ENCODE results near the gene UTS2R. TPM values are rescaled to one million over a fixed set of nuclear protein-coding genes. Genes with fewer than 3 reads are reported as not detected.
"Not testable (repeated sequence)": the region's sequence is repeated elsewhere in the genome, so short reads cannot be mapped to it uniquely, and the experiment has no call there.

UTS2R gene
- total RNA-seq, 1 donor from 2014 or later, result not detected

- H3K4me3 Mint-ChIP-seq (ENCODE audit: low read depth), result no peak overlapping the region
- intact Hi-C loops (cut with micrococcal nuclease), result no loop called here
- peaks cover 21% of the 10 kb centered on the region for H3K36me3 Mint-ChIP-seq (ENCODE audit: low read depth)
- no peaks in the 10 kb centered on the region for H3K27me3 Mint-ChIP-seq (ENCODE audit: low read depth)
- H3K9me3 Mint-ChIP-seq, result no peaks in the 10 kb centered on the region
- H3K4me1 Mint-ChIP-seq (ENCODE audit: low read depth), result peaks cover 8% of the 10 kb centered on the region
- no peak for DNase-seq (ENCODE audit: low spot score)
- H3K27ac Mint-ChIP-seq, result no peak overlapping the region
These were observed 36.8 kb downstream of the UTS2R start for GRCh38 chr17:82408288-82408937.

- H3K4me1 Mint-ChIP-seq (ENCODE audit: low read depth), result peaks cover 8% of the 10 kb centered on the region
- no peak overlapping the region for H3K4me3 Mint-ChIP-seq (ENCODE audit: low read depth)
- H3K36me3 Mint-ChIP-seq (ENCODE audit: low read depth), result peaks cover 16% of the 10 kb centered on the region
- intact Hi-C loops (cut with micrococcal nuclease), result no loop called here
- H3K9me3 Mint-ChIP-seq, result no peaks in the 10 kb centered on the region
- no peaks in the 10 kb centered on the region for H3K27me3 Mint-ChIP-seq (ENCODE audit: low read depth)
- no peak overlapping the region for H3K27ac Mint-ChIP-seq
- no peak for DNase-seq (ENCODE audit: low spot score)
These were observed 37.4 kb downstream of the UTS2R start for GRCh38 chr17:82408938-82409318.

DNA sequence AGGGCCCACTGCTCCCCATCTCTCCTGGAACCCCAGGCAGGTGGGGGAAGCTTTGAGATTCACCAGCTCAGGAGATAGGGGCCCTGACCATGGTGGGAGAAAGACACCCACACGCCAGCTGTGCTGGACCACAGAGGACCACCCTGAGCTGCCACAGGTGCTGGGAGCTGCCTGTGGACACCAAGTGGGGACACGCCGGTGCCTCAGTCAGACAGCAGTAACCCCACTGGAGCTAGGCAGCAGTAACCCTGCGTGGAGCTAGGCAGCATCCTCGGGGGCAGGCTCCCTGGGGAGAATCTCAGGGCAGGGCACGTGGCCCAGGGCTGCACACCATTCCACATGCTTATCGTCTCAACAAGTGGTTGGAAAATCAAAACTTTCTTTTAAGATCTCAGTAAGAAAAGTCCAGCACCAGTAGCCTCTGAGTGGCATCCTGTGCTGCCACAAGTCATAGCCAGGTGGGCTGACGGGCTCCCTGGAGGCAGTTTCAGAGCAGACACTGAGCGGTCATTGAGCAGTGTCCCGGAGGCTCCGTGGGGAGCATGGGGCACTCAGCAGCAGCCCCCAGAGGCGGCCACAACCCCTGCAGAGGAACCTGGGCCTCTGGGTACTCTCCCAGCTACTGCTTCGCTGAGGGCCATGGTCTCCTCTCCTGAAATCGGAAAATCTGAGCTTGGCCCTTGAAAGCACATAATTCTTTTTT is 38.6 kb downstream of the UTS2R start:
- peaks cover 15% of the 10 kb centered on the region for H3K4me1 Mint-ChIP-seq (ENCODE audit: low read depth)
- H3K4me3 Mint-ChIP-seq (ENCODE audit: low read depth), result no peak overlapping the region
- H3K36me3 Mint-ChIP-seq (ENCODE audit: low read depth), result peaks cover 18% of the 10 kb centered on the region
- no peaks in the 10 kb centered on the region for H3K9me3 Mint-ChIP-seq
- DNase-seq (ENCODE audit: low spot score), result no peak
- no peak overlapping the region for H3K27ac Mint-ChIP-seq
- no peaks in the 10 kb centered on the region for H3K27me3 Mint-ChIP-seq (ENCODE audit: low read depth)
- intact Hi-C loops (cut with micrococcal nuclease), result loop anchor here (10.0 kb wide), 2 partner anchors 175 to 375 kb away; partner anchors contain the start of genes DCXR and RAC3

- peaks cover 13% of the 10 kb centered on the region for H3K36me3 Mint-ChIP-seq (ENCODE audit: low read depth)
- H3K9me3 Mint-ChIP-seq, result no peaks in the 10 kb centered on the region
- no peaks in the 10 kb centered on the region for H3K27me3 Mint-ChIP-seq (ENCODE audit: low read depth)
- intact Hi-C loops (cut with micrococcal nuclease), result loop anchor here (10.0 kb wide), 2 partner anchors 177 to 377 kb away; partner anchors contain the start of genes DCXR and RAC3
- H3K4me1 Mint-ChIP-seq (ENCODE audit: low read depth), result peaks cover 18% of the 10 kb centered on the region
- no peak overlapping the region for H3K4me3 Mint-ChIP-seq (ENCODE audit: low read depth)
- DNase-seq (ENCODE audit: low spot score), result no peak
- no peak overlapping the region for H3K27ac Mint-ChIP-seq
These were observed 40.0 kb downstream of the UTS2R start for GRCh38 chr17:82411396-82412053.

GRCh38 chr17:82412081-82412480 is 40.5 kb downstream of the UTS2R start:
- H3K4me3 Mint-ChIP-seq (ENCODE audit: low read depth); H3K27ac Mint-ChIP-seq; H3K27me3 Mint-ChIP-seq (ENCODE audit: low read depth); DNase-seq (ENCODE audit: low spot score); H3K9me3 Mint-ChIP-seq: not testable (repeated sequence)
- peaks cover 18% of the 10 kb centered on the region for H3K4me1 Mint-ChIP-seq (ENCODE audit: low read depth)
- H3K36me3 Mint-ChIP-seq (ENCODE audit: low read depth), result peaks cover 13% of the 10 kb centered on the region
- intact Hi-C loops (cut with micrococcal nuclease), result loop anchor here (10.0 kb wide), 2 partner anchors 177 to 377 kb away; partner anchors contain the start of genes DCXR and RAC3

DNA sequence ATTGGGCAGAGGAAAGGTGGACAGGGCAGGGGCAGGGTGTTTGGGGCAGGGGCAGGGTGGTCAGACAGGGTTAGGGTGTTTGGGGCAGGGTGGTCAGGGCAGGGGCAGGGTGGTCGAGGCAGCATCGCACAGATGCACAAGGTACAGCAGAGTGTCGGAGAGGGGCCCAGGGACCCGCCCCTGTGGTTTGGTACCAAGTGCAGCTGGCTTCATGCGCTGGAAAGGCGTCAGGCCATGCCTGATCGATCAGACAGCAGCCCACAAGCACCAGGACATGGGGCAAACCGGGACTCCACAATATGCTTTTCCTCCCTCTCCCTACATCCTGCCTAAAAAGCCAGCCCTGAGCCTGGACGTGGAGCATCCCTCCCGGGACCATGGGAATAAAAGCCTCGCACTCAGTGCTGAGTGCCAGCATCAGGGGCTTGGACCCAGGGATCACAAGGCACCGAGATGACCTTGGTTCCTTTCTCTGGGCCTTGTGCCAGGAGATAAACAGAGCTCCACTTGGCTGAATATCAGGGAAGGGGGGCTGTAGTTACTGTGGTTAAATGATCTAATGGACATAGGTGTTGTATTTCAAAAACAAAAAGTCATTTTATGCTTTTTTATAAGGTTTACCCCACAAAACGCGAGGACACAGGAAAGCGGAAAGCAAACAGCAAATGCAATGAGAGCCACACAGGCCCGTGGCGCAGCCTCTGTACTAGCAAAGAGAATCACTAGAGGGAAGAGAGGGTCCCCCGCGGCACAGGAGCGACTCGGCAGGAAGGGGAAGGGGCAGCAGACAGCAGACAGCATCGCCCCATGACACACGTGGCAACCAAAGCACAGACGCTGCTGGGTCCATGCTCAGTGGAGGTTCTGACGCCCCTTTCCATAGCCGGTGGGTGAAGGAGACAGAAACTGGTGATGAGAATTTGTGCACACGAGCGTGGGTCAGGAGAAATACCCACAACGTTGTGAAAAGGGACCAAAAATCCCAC is 41.3 kb downstream of the UTS2R start:
- Mint-ChIP-seq H3K9me3 (no peaks in the 10 kb centered on the region), H3K27me3 (ENCODE audit: low read depth) (no peaks in the 10 kb centered on the region), H3K4me3 (ENCODE audit: low read depth) (no peak overlapping the region), H3K4me1 (ENCODE audit: low read depth) (peaks cover 13% of the 10 kb centered on the region), H3K36me3 (ENCODE audit: low read depth) (peaks cover 7% of the 10 kb centered on the region), H3K27ac (no peak overlapping the region)
- intact Hi-C loops (cut with micrococcal nuclease), result loop anchor here (10.0 kb wide), 2 partner anchors 178 to 378 kb away; partner anchors contain the start of genes DCXR and RAC3
- no peak for DNase-seq (ENCODE audit: low spot score)

DNA sequence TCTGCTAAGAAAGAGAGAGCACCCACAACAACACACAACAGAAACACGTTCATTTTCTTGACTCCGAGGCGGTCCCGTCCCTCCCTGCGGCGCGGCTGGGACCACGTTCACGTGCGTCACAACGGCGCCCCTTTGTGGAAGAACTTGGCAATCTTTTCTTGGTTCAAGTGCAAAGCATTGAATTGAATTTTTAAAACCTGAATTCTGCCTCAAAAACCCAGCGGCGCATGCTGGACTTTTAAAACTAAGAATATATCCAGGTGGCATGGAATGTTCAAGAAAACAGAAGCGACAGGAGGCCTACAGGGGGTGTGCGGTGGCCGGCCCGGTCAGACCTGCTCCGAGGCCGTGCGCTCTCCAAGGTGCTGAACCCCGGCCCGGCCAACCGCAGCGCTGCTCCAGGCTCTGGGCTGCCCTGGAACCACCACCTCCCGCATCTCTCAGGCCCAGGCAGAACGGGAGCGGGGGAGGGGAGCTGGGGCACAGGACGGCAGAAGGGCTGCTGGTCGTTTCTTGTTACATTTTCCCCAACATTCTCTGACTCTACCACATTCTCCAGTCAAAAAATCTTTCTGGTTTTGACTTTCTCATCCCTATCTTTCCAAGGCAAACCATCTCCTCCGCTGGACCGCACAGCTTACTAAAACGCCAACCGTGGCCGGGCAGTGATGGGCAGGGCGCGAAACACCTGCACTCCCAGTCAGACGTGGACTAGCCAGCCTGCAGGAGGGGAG is 43.1 kb downstream of the UTS2R start:
- H3K36me3 Mint-ChIP-seq (ENCODE audit: low read depth), result peaks cover 8% of the 10 kb centered on the region
- no peaks in the 10 kb centered on the region for H3K9me3 Mint-ChIP-seq
- no peak overlapping the region for H3K4me3 Mint-ChIP-seq (ENCODE audit: low read depth)
- DNase-seq (ENCODE audit: low spot score), result peak; percentile 68
- H3K27me3 Mint-ChIP-seq (ENCODE audit: low read depth), result no peaks in the 10 kb centered on the region
- H3K4me1 Mint-ChIP-seq (ENCODE audit: low read depth), result peaks cover 17% of the 10 kb centered on the region
- no peak overlapping the region for H3K27ac Mint-ChIP-seq
- intact Hi-C loops (cut with micrococcal nuclease), result loop anchor here (1.0 to 10.0 kb wide), 3 partner anchors 62 to 380 kb away; partner anchors contain the start of genes DCXR and RAC3

GRCh38 chr17:82415336-82415735 is 43.8 kb downstream of the UTS2R start:
- H3K27me3 Mint-ChIP-seq (ENCODE audit: low read depth), result no peaks in the 10 kb centered on the region
- DNase-seq (ENCODE audit: low spot score), result no peak
- intact Hi-C loops (cut with micrococcal nuclease), result loop anchor here (10.0 kb wide), 2 partner anchors 181 to 381 kb away; partner anchors contain the start of genes DCXR and RAC3
- H3K9me3 Mint-ChIP-seq, result no peaks in the 10 kb centered on the region
- H3K4me1 Mint-ChIP-seq (ENCODE audit: low read depth), result peaks cover 22% of the 10 kb centered on the region
- no peak overlapping the region for H3K27ac Mint-ChIP-seq
- peaks cover 14% of the 10 kb centered on the region for H3K36me3 Mint-ChIP-seq (ENCODE audit: low read depth)
- no peak overlapping the region for H3K4me3 Mint-ChIP-seq (ENCODE audit: low read depth)

DNA sequence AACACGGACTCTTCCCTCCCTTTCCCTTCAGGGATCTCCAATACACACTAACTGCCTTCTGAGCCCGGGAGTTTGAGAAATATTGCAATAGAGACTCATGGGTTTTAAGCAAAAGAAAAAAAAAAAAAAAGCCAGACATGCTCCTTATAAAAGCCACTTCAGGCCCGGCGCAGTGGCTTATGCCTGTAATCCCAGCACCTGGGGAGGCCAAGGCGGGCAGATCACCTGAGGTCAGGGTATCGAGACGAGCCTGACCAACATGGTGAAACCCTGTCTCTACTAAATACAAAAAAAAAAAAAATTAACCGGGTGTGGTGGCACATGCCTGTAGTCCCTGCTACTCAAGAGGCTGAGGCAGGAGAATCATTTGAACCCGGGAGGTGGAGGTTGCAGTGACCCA is 44.2 kb downstream of the UTS2R start:
- H3K27me3 Mint-ChIP-seq (ENCODE audit: low read depth), result no peaks in the 10 kb centered on the region
- H3K27ac Mint-ChIP-seq, result no peak overlapping the region
- H3K36me3 Mint-ChIP-seq (ENCODE audit: low read depth), result peaks cover 17% of the 10 kb centered on the region
- no peak overlapping the region for H3K4me3 Mint-ChIP-seq (ENCODE audit: low read depth)
- peaks cover 22% of the 10 kb centered on the region for H3K4me1 Mint-ChIP-seq (ENCODE audit: low read depth)
- DNase-seq (ENCODE audit: low spot score), result no peak
- no peaks in the 10 kb centered on the region for H3K9me3 Mint-ChIP-seq
- intact Hi-C loops (cut with micrococcal nuclease), result loop anchor here (10.0 kb wide), 2 partner anchors 181 to 381 kb away; partner anchors contain the start of genes DCXR and RAC3

DNA sequence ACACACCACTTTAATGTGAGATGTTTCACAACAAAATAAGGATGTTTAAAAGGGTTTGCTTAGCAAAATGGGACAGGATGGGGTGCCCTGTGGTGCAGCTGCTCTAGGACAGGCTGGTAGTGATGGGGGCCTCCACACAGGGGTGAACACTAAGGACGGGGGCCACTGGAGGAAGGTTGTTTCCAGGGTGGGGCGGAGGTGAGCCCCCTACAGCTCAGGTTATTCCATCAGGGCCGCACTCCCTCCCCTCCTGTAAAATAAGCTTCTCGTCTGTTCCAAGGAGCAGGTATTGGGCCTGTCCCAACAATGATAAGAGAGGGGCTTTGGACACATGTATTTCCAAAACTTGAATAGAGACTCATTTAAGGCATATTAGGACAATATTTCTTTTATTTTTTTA is 44.7 kb downstream of the UTS2R start:
- Mint-ChIP-seq H3K36me3 (ENCODE audit: low read depth) (peaks cover 22% of the 10 kb centered on the region), H3K4me3 (ENCODE audit: low read depth) (no peak overlapping the region), H3K4me1 (ENCODE audit: low read depth) (peaks cover 22% of the 10 kb centered on the region), H3K9me3 (no peaks in the 10 kb centered on the region), H3K27ac (no peak overlapping the region), H3K27me3 (ENCODE audit: low read depth) (no peaks in the 10 kb centered on the region)
- no peak for DNase-seq (ENCODE audit: low spot score)
- intact Hi-C loops (cut with micrococcal nuclease), result loop anchor here (10.0 kb wide), 2 partner anchors 181 to 381 kb away; partner anchors contain the start of genes DCXR and RAC3

DNA sequence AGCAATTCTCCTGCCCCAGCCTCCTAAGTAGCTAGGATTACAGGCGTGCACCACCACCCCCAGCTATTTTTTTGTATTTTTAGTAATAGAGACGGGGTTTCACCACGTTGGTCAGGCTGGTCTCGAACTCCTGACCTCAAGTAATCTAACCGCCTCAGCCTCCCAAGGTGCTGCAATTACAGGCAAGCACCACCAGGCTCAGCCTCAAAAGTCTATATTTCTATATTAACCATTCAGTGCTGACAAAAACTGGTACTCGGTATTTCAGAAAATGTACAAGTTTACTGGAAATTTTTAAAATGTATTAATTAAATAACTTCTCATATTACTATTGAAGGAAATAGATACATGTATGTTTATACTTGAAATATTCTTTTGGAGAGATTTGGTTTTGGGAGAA is 45.2 kb downstream of the UTS2R start:
- H3K36me3 Mint-ChIP-seq (ENCODE audit: low read depth), result peaks cover 27% of the 10 kb centered on the region
- intact Hi-C loops (cut with micrococcal nuclease), result loop anchor here (10.0 kb wide), 2 partner anchors 182 to 382 kb away; partner anchors contain the start of genes DCXR and RAC3
- H3K4me3 Mint-ChIP-seq (ENCODE audit: low read depth), result no peak overlapping the region
- peaks cover 22% of the 10 kb centered on the region for H3K4me1 Mint-ChIP-seq (ENCODE audit: low read depth)
- no peak overlapping the region for H3K27ac Mint-ChIP-seq
- no peak for DNase-seq (ENCODE audit: low spot score)
- H3K9me3 Mint-ChIP-seq, result no peaks in the 10 kb centered on the region
- no peaks in the 10 kb centered on the region for H3K27me3 Mint-ChIP-seq (ENCODE audit: low read depth)
